ENCODE data around the gene JAKMIP3.

Gene JAKMIP3

DNA sequence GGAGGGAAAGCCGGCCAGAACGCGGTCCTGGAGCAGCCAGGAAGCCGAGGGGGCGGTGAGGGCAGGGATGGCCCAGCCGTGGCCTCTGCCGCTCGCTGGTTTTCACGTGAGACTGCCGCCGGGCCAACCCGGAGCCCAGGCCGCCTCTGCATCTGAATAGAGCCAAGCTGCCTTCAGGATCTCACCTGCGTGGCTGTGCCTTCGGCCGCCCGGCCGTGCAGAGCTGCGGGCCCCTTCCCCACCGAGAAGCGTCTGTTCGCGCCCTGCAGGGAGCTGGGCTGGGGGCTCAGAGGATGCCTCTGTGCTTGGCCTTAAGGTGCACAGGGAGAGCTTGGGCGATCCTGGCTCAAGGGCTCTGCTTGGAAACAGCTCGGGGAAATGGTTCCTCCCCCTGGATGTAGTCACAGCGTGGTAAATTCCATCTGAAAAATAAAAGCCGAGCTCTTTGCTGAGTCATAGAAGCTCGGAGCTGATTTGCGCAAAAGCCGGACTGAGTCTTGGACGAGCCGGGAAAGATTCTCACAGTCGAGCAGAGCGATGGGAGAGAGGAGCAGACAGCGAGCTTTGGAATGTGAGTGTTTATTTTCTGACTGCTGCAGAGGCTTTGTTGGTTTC lies at the start of gene JAKMIP3:
Gene JAKMIP3 (plus strand): TSS at position 456 of the 615 bp plus-strand sequence. CDS start 38,863 bp downstream, outside the sequence.
- peak; percentile 88 for DNase-seq (ENCODE audit: low spot score)

DNA sequence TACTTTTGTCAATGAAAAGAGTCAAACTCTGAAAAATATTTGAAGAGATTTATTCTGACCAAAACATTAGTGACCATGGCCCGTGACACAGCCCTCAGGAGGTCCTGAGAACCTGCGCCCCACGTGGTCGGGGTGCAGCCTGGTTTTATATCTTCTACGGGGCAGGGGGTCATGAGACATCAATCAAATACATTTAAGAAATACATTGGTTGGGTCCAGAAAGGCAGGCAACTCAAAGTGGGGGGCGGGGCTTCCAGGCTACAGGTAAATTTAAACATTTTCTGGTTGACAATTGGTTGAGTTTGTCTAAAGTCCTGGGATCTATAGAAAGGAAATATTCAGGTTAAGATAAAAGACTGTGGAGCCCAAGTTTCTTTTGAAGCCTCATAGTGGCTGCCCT lies 49.2 kb upstream of the JAKMIP3 start:
- no peak for DNase-seq (ENCODE audit: low spot score)

GRCh38 chr10:132018446-132018845 lies 47.3 kb upstream of the JAKMIP3 start:
- no peak for DNase-seq (ENCODE audit: low spot score)

GRCh38 chr10:132019366-132019765 lies 46.4 kb upstream of the JAKMIP3 start:
- no peak for DNase-seq (ENCODE audit: low spot score)

DNA sequence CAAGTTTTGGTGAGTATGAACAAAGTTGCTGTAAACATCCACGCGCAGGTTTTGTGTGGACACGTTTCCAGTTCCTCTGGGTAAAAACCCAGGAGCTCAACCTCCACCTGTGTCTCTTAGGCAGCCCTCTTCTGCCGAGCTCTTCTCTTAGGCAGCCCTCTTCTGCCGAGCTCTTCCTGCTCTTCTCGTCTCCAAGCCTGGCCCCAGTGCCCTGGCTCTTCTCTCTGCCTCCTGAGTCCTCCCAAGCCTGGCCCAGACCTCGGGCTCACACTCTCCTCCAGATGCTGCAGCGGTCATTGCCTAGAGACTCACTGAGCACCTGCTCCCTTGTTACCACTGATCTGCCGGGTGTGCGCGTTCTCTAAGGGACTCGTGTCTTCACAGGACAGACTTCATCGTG lies 45.3 kb upstream of the JAKMIP3 start:
- DNase-seq (ENCODE audit: low spot score): no peak

- DNase-seq (ENCODE audit: low spot score): no peak
Measured at GRCh38 chr10:132021046-132021445, 44.7 kb upstream of the JAKMIP3 start.

GRCh38 chr10:132021504-132022143 lies 44.1 kb upstream of the JAKMIP3 start:
- DNase-seq (ENCODE audit: low spot score): no peak

GRCh38 chr10:132022241-132022640 lies 43.5 kb upstream of the JAKMIP3 start:
- DNase-seq (ENCODE audit: low spot score): no peak

DNA sequence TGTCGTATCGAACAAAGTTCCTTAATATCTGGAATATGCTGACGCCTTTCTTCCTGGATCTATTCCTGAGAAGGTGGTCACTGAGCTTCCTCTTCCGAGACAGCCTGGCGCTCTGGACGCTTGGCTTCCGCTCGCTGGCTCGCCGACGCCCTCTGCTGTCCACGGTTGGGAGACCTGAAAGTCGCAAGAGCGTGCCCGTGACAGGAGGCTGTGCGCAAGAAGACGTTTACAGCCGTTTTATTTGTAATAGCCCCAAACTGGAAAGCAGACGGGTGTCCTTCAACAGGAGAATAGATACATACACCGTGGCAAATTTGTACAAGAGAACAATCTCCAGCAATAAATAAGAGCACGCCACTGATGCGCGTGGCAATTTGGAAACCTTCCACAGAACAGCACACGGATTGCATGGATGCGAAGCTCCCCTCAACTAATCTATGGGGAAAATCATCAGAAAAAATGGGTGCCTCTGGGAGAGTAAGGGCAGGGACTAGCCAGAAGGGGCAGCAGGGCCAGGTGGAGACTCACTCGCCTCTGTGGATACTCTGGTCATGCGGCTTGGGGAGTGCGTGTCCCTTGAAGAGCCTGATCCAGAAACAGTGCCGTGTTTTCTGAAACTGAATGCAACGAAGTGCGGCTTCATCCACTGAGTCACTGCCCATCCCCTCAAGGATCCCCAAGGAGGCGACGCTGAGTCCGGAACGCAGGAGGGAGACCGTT lies 42.5 kb upstream of the JAKMIP3 start:
- peak; percentile 85 for DNase-seq (ENCODE audit: low spot score)

GRCh38 chr10:132027423-132027983 lies 38.2 kb upstream of the JAKMIP3 start:
- no peak for DNase-seq (ENCODE audit: low spot score)

- DNase-seq (ENCODE audit: low spot score): no peak
Measured at GRCh38 chr10:132028706-132029105, 37.0 kb upstream of the JAKMIP3 start.

GRCh38 chr10:132030898-132031463 lies 34.8 kb upstream of the JAKMIP3 start:
- DNase-seq (ENCODE audit: low spot score): no peak

DNA sequence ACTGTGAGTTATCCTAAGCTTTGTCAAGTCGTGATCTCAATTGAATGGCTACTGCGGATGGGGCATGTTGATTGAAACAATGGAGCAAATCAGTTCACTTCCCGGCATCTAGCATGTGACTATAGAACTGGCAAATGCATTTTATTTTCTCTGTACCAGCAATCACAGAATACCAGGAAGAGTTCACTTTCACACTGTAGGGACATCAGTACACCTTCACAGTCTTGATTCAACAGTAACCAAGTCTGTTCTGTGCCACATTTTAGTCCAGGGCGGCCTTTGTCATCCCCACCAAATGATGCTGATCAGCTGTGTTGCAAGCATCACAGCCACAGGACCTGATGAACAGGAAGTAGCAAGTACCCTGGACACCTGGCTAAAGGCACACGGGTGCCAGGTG lies 32.1 kb upstream of the JAKMIP3 start:
- no peak for DNase-seq (ENCODE audit: low spot score)

DNA sequence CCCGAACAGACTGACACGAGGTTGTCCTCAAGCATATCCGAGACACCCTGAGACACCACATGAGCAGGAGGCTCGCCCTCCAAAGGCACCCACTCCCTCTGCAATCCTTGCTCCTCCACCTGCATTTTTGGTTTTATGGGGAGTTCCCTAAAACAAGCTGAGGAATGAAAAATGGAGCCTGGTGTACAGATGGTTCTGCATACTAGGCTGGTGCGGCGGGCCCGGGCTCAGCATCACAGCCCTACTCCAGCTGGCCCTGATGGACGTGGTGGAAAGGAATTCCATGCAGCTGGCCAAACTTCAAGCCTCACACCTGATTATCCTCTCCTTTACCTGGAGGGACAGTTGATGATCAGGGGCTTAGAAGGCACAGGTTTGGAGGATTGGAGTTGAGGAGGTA lies 30.3 kb upstream of the JAKMIP3 start:
- DNase-seq (ENCODE audit: low spot score): no peak

DNA sequence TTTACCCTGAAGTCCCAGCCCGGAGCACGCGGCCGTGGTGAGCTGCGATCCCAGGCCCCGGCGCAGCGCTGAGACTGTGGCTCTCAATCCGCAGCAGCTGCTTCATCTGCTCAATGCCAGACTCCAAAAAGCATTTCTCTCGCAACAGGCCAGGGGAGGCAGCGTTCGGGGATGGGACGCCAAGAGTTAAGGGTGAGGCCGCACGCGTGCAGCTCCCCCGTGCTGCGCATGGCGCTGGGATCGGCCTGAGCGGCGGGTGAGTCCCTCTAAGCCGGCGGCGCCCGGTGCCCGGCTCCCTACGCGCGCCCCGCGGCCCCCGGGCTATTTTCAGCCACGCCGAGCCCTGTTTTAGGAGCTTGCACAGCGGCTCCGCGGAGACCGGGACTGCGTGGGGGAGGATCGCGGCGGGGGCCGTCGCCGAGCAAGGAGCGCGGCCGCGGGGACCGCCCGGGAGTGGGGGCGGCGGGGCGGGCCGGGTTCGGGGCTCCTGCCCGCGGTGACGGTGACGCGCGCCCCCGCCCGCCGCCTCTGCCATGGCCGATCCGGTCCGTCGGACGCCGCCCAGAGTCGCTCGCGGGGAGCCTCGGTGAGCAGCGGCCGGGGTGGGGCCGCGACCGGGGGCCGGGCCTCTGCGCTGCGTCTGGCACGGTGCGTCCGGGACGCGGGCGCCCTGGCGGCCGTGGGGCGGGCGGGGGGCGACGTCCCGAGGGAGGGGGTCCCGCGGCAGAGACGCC lies 29.4 kb upstream of the JAKMIP3 start:
- DNase-seq (ENCODE audit: low spot score): peak; percentile 29

- DNase-seq (ENCODE audit: low spot score): peak; percentile 64
Measured at GRCh38 chr10:132036887-132037675, 28.7 kb upstream of the JAKMIP3 start.

- no peak for DNase-seq (ENCODE audit: low spot score)
Measured at GRCh38 chr10:132037676-132037975, 28.1 kb upstream of the JAKMIP3 start.

DNA sequence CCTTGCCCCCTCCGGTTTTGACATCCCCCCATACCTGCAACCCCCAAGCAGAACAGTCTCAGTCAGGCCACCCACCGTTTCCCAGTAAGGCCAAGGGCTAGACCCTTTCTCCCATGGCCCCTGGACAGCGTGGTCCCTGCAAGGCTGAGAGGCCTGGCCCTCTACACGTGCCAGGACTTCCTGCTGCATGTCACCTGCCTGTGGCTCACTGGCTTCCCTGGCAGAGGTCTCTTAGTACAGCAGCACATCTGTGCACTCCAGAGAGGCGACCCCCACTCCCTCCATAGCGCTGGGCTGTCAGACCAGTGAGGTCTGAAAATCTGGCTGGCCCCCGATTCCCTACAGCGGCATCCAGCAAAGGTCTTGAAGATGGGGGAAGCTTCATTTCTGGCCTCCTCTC lies 26.4 kb upstream of the JAKMIP3 start:
- DNase-seq (ENCODE audit: low spot score): no peak

GRCh38 chr10:132040046-132040445 lies 25.7 kb upstream of the JAKMIP3 start:
- DNase-seq (ENCODE audit: low spot score): no peak

GRCh38 chr10:132041340-132041739 lies 24.4 kb upstream of the JAKMIP3 start:
- DNase-seq (ENCODE audit: low spot score): no peak
